GM18502 (cell line): ENCODE data around the gene CD36.
A peak's percentile ranks its signal among the peaks of the same experiment; 100 is the strongest.
"Not testable (repeated sequence)": the region's sequence is repeated elsewhere in the genome, so short reads cannot be mapped to it uniquely, and the experiment has no call there.

ENCODE experiments used
- ATAC-seq: cut with Tn5 transposase; IDR thresholded peaks from one replicate; pipeline ENCODE4 v1.9.1; 2021; ENCODE audit warnings: mild to moderate bottlenecking; ENCODE audit not compliant: unreplicated experiment, poor library complexity

Gene CD36

DNA sequence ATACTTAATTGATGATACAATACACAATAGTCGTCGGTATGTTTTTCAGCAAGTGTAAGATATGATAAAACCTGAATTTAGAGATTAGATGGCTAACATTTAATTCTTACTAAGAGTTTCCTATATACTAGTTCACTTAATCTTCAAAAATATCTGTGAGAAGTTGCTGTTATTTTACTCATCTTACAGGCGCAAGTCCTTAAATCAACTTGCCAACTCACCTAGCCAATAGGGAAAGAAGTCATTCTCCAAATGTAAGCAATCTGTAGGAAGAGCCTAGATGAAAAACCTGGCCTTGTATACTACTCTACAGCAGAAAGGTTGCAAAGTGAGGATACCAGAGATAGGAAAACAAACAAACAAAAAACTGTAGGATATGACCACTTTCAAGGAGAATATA is 10.6 kb downstream of the CD36 start:
- ATAC-seq, result no peak

DNA sequence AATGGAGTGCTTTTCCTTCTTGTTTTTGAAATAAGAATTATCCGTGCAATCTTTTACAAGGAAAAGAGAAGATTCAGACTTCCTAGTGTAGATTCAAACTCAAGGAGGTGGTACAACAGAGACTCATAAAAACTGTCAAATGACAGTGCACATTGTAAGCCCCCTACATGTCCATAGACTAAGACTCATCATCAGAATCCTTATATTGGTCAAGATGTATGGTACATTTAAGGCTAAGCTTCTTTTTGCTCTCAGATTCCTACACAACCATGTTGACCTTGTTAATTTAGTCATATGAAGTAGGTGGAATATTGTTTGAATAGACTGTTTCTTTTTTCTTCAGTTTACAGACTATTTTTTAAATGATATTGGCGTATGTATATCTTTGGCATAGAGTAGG is 11.6 kb downstream of the CD36 start:
- ATAC-seq, result no peak

- ATAC-seq, result no peak
Observed at GRCh38 chr7:80651471-80651870, 13.0 kb downstream of the CD36 start.

- no peak for ATAC-seq
Observed at GRCh38 chr7:80653244-80653643, 14.8 kb downstream of the CD36 start.

DNA sequence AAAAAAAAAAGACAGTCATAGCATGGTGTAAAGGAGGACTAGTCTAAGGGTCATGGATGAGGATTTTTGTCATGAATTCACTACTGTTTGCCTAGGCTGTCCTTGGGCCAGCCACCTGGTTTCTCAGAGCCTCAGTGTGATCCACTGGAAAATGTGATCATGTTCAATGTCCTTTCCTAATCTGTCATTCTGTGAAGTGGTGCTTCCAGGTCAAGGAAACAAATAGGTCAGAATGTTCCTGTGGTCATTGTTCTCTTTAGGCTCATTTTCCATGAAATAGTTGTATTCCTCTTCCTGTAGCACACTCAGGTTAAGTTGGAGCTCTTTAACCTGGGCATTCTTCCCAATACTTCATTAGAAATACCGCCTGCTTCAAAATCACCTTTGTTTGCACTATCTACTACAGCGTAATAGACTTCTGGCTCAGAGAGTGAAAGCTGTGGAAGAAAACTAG is 16.5 kb downstream of the CD36 start:
- ATAC-seq, result no peak

- no peak for ATAC-seq
Observed at GRCh38 chr7:80656029-80656428, 17.6 kb downstream of the CD36 start.

GRCh38 chr7:80659120-80660055 is 20.9 kb downstream of the CD36 start:
- peak; percentile 78 for ATAC-seq

DNA sequence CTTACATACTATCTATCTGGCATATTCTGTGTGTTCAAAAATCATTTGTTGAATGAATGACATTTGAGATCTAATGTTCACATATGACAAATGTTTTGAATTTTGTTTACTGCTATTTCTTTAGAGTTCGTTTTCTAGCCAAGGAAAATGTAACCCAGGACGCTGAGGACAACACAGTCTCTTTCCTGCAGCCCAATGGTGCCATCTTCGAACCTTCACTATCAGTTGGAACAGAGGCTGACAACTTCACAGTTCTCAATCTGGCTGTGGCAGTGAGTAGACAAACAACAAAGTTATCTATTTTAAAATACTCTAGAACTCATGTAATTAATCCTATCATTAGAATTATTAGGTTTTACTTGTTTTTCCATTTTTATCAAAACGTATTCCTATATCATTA is 22.5 kb downstream of the CD36 start:
- no peak for ATAC-seq

DNA sequence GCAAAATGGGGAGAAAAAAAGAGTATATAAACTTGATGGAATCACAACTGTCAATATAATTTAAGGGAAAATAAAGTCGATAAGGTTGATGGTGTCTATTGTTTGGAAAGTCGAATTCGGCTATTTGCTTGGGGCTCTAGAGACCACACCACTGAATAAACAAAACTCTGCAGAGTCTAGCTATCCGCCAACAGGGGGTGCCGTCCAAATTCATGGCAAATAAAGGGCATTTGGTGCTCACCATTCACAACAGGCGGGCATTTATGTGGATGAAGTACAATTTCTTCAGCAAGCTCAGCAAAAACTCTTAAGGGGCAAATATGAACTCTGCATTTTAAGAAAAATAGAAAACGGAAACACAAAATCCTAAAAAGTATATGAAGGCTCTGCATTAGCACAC is 23.3 kb downstream of the CD36 start:
- no peak for ATAC-seq

- no peak for ATAC-seq
Observed at GRCh38 chr7:80662252-80662651, 23.8 kb downstream of the CD36 start.

- ATAC-seq, result no peak
Observed at GRCh38 chr7:80665526-80665925, 27.1 kb downstream of the CD36 start.

- no peak for ATAC-seq
Observed at GRCh38 chr7:80666376-80666775, 27.9 kb downstream of the CD36 start.

GRCh38 chr7:80669367-80669766 is 30.9 kb downstream of the CD36 start:
- not testable (repeated sequence) for ATAC-seq

DNA sequence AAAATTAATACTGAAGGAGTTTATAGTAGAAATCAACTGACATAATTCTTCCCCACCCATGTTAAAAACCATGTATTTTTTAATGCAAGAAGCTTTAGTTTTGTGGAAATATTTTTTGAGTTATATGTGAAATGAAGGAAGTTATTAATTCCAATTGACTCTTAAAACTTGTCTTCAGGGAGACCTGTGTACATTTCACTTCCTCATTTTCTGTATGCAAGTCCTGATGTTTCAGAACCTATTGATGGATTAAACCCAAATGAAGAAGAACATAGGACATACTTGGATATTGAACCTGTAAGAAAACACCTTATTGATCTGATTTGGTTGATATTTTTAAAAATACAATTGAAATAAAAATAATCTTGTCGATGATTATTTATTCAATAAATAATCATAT is 33.3 kb downstream of the CD36 start:
- no peak for ATAC-seq

- no peak for ATAC-seq
Observed at GRCh38 chr7:80675090-80675489, 36.6 kb downstream of the CD36 start.

DNA sequence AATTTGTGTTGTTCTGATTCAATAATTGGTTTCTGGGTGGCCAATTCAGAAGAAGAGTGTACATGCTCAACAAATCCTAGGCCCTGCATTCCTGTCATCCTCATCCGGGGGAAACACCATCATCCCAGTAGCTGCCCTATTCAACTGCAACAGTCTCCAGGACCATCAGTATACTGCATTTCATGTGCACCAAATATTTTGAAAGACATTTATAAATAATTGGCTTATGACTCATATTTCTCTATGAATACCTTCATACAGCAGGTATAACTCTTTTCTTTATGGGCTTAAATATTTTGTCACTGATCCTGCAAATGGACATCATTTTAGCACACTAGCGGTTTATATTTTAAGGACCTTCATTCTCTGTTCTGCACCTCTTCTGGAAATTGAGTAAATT is 38.0 kb downstream of the CD36 start:
- no peak for ATAC-seq

DNA sequence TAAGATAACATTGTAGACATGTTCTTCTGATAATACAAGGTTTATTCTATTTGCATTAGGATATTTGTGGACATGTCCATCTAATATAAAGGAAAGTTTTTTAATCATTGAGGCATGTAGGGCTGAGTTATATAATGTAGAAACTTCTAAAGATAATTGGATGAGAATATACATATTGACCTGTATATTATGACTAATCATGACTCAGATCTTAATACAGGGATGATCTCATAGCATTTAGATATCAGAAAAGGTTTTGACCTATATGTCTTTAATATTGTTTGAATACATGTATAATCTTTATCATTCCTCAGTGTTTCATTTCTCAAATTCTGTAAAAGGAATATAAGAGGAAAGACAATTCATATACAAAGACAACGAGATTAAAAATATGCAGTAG is 39.2 kb downstream of the CD36 start:
- ATAC-seq, result no peak

GRCh38 chr7:80678707-80679106 is 40.3 kb downstream of the CD36 start:
- ATAC-seq, result no peak

- ATAC-seq, result no peak
Observed at GRCh38 chr7:80679921-80680907, 41.8 kb downstream of the CD36 start.

- peak; percentile 78 for ATAC-seq
Observed at GRCh38 chr7:80681272-80681885, 42.9 kb downstream of the CD36 start.

GRCh38 chr7:80682744-80683143 is 44.3 kb downstream of the CD36 start:
- no peak for ATAC-seq
